ENCODE results near the gene ECEL1. TPM values are rescaled to one million over a fixed set of nuclear protein-coding genes. Genes with fewer than 3 reads are reported as not detected.

The ECEL1 gene
- total and polyA plus RNA-seq, 7 donors = 0.32 to 1.8 (median 0.55) TPM

GRCh38 chr2:232458661-232459418, 28.8 kb downstream of the ECEL1 start:
- peak in 1 of 2 donors; percentile 33 for DNase-seq
- Histone ChIP-seq H3K4me3 (no peak overlapping the region), H3K4me1 (no peaks in the 10 kb centered on the region), H3K27me3 (ENCODE audit: insufficient read depth in 3 of 3, low read length in 2 of 3) (peaks cover 0 to 16% (median 0%) of the 10 kb centered on the region in 3 donors), H3K9me3 (no peaks in the 10 kb centered on the region), H3K27ac (no peak overlapping the region), H3K36me3 (ENCODE audit: insufficient read depth in 1 of 2, low read depth in 1 of 2) (no peaks in the 10 kb centered on the region)
- intact Hi-C loops (cut with DNase I) = loop anchor here in 1 of 2 donors (5.0 kb wide), 1 partner anchor 58 kb away; no protein-coding TSS in a partner anchor
- WGBS, 3 donors = 48 to 69% (median 58%) methylated on average over 45 to 56 of the region's 56 CpGs
- no peak for TF ChIP-seq CTCF (IDR thresholded peaks at IDR 0.05)
- ATAC-seq = no peak

- DNase-seq (peak in 1 of 2 donors; percentile 17), ATAC-seq (no peak)
- no peaks in the 10 kb centered on the region for H3K36me3 ChIP-seq (ENCODE audit: insufficient read depth in 1 of 2, low read depth in 1 of 2)
- no peak overlapping the region for H3K27ac ChIP-seq
- 75 to 81% (median 80%) methylated on average over 25 of the region's 25 CpGs for WGBS, 3 donors
- TF ChIP-seq CTCF (IDR thresholded peaks at IDR 0.05) = no peak
- intact Hi-C loops (cut with DNase I) = loop anchor here in 1 of 2 donors (5.0 kb wide), 1 partner anchor 59 kb away; no protein-coding TSS in a partner anchor
- H3K4me1 ChIP-seq = no peaks in the 10 kb centered on the region
- no peaks in the 10 kb centered on the region for H3K9me3 ChIP-seq
- H3K4me3 ChIP-seq = no peak overlapping the region
- peaks cover 0 to 16% (median 0%) of the 10 kb centered on the region in 3 donors for H3K27me3 ChIP-seq (ENCODE audit: insufficient read depth in 3 of 3, low read length in 2 of 3)
Observed at GRCh38 chr2:232458051-232458660, 29.5 kb downstream of the ECEL1 start.

GRCh38 chr2:232457121-232458011, 30.3 kb downstream of the ECEL1 start:
- no peak for ATAC-seq
- intact Hi-C loops (cut with DNase I) = loop anchor here in 1 of 2 donors (5.0 kb wide), 1 partner anchor 60 kb away; no protein-coding TSS in a partner anchor
- Histone ChIP-seq H3K27me3 (ENCODE audit: insufficient read depth in 3 of 3, low read length in 2 of 3) (peaks cover 0 to 16% (median 0%) of the 10 kb centered on the region in 3 donors), H3K9me3 (no peaks in the 10 kb centered on the region), H3K4me1 (no peaks in the 10 kb centered on the region), H3K27ac (no peak overlapping the region), H3K36me3 (ENCODE audit: insufficient read depth in 1 of 2, low read depth in 1 of 2) (no peaks in the 10 kb centered on the region), H3K4me3 (no peak overlapping the region)
- TF ChIP-seq CTCF (IDR thresholded peaks at IDR 0.05) = no peak
- no peak for DNase-seq
- 79 to 85% (median 80%) methylated on average over 21 of the region's 21 CpGs for WGBS, 3 donors

- Histone ChIP-seq H3K9me3 (no peaks in the 10 kb centered on the region), H3K4me1 (no peaks in the 10 kb centered on the region), H3K36me3 (ENCODE audit: insufficient read depth in 1 of 2, low read depth in 1 of 2) (no peaks in the 10 kb centered on the region), H3K4me3 (no peak overlapping the region), H3K27me3 (ENCODE audit: insufficient read depth in 3 of 3, low read length in 2 of 3) (peaks cover 0 to 16% (median 0%) of the 10 kb centered on the region in 3 donors), H3K27ac (no peak overlapping the region)
- ATAC-seq (no peak), DNase-seq (peak in 1 of 2 donors; percentile 45)
- WGBS, 3 donors = 88 to 89% (median 88%) methylated on average over 27 of the region's 27 CpGs
- intact Hi-C loops (cut with DNase I) = loop anchor here in 1 of 2 donors (5.0 kb wide), 1 partner anchor 61 kb away; no protein-coding TSS in a partner anchor
- TF ChIP-seq CTCF (IDR thresholded peaks at IDR 0.05) = no peak
Observed at GRCh38 chr2:232456296-232457120, 31.1 kb downstream of the ECEL1 start.
